NT2/D1 (cell line): ENCODE results near the gene RPGRIP1.

ENCODE experiments used
- DNase-seq: peaks from one replicate; pipeline ENCODE4 v3.0.0-alpha.2; 2011; ENCODE audit warnings: low read depth, low spot score
- H3K27me3 ChIP-seq: 2 replicates; pipeline ENCODE4 v1.6.0; 2011; ENCODE audit warnings: mild to moderate bottlenecking; ENCODE audit not compliant: insufficient read length, insufficient read depth
- H3K36me3 ChIP-seq: 2 replicates; pipeline ENCODE4 v1.6.1; 2011; ENCODE audit warnings: mild to moderate bottlenecking, low read length, mixed read lengths; ENCODE audit not compliant: insufficient read depth, insufficient read length
- H3K4me1 ChIP-seq: 2 replicates; pipeline ENCODE4 v1.5.1; 2011; ENCODE audit not compliant: insufficient read depth, insufficient read length
- H3K4me3 ChIP-seq: 2 replicates; pipeline ENCODE4 v1.5.1; 2011; ENCODE audit warnings: low read depth; ENCODE audit not compliant: insufficient read length
- H3K9ac ChIP-seq: 2 replicates; pipeline ENCODE4 v1.6.0; 2011; ENCODE audit warnings: low read depth; ENCODE audit not compliant: insufficient read length
- H3K9me3 ChIP-seq: 2 replicates; pipeline ENCODE4 v1.5.1; 2011; ENCODE audit warnings: mild to moderate bottlenecking, low read length; ENCODE audit not compliant: insufficient read depth
- SUZ12 ChIP-seq: IDR thresholded peaks from 2 replicates; pipeline ENCODE4 v1.6.1; 2011; ENCODE audit not compliant: insufficient read length, insufficient read depth; ENCODE audit errors: extremely low read depth
- YY1 ChIP-seq: IDR thresholded peaks from 2 replicates; pipeline ENCODE4 v1.6.1; 2011; ENCODE audit not compliant: insufficient read length, insufficient read depth
- ZNF274 ChIP-seq: IDR thresholded peaks from 2 replicates; pipeline ENCODE4 v1.6.1; 2011; ENCODE audit warnings: mild to moderate bottlenecking, low read depth, low read length

RPGRIP1 gene

DNA sequence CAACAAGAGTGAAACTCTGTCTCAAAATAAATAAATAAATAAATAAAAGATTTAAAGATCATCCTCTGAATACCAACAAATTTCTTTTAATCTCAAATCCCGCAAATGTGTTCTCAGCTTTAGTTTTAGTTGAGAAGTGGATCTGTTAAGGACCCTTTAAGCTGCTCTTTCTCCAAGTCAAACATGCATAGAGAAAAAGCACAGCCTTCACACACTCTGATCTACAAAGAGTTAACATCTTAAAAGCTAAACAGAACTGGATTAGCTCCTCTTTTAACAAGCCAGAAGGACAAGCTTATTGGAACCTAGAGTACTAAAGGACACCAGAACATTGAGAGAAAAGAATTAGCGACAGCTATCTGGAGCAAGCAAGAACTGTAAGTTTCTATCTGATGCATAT is at the start of gene RPGRIP1:
RPGRIP1 (plus strand) TSS at position 301 of the 400 bp plus-strand sequence. CDS start 7,894 bp downstream, outside the sequence.
- Histone ChIP-seq H3K9ac (no peak within 1 kb of the TSS), H3K4me3 (no peak within 1 kb of the TSS), H3K27me3 (no peaks in the 10 kb centered on the region), H3K9me3 (no peaks in the 10 kb centered on the region), H3K36me3 (no peaks in the 10 kb centered on the region), H3K4me1 (no peaks in the 10 kb centered on the region)
- TF ChIP-seq SUZ12 (no peak), ZNF274 (no peak), YY1 (no peak)
- no peak for DNase-seq

DNA sequence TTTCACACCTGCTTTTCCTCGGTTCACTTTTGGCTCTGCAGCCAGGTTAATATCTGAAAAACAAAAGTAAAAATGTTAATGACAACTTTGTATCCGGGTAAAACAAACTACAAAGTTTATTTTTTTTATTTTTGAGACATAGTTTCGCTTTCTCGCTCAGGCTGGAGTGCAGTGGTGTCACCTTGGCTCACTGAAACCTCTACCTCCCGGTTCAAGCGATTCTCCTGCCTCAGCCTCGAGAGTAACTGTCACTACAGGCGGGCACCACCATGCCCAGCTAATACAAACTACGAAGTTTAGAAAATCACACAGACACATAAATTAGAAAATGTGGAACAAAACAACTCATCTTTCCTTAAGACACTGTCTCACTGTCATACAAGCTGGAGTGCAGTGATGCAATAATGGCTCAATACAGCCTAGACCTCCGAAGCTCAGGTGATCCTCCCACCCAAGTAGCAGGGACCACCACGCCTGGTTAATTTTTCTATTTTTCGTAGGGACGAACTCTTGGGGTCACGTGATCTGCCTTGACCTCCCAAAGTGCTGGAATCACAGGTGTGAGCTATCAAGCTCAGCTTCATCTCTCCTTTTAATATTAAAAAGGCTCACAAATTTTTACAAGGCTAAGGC is 48.7 kb upstream of the RPGRIP1 start:
- Histone ChIP-seq H3K9me3 (no peaks in the 10 kb centered on the region), H3K4me1 (no peaks in the 10 kb centered on the region), H3K36me3 (peaks cover 86% of the 10 kb centered on the region), H3K27me3 (no peaks in the 10 kb centered on the region), H3K9ac (no peak overlapping the region), H3K4me3 (no peak overlapping the region)
- TF ChIP-seq SUZ12 (no peak), YY1 (no peak)
- DNase-seq, result no peak

DNA sequence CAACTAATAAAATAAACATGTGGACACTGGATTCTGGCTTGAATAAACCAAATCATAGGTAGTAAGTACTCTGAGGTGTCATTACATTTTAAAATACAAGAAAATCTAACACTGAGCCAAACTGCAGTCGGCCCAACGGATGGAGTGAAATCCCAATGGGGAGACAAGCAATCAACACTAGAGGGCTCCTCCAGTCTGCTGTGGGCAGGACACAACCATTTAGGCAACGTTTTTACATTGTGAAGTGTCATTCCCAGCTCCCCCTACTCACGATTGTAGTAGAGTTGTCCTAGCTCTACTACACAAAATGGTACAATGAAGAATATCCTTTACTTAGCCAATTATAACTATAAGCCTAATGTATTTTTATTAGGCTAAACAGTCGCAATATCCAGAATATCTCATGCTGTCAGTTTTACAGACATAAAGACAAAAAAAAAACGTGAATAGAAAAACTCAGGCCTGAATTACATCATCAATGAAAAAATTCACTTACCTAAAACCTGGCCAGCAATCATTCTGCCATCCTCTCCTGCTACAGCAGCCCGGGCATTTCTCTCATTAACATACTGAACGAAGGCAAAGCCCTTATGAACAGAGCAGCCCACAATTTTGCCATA is 46.3 kb upstream of the RPGRIP1 start:
- H3K9me3 ChIP-seq, result no peaks in the 10 kb centered on the region
- H3K9ac ChIP-seq, result no peak overlapping the region
- no peak overlapping the region for H3K4me3 ChIP-seq
- no peaks in the 10 kb centered on the region for H3K27me3 ChIP-seq
- TF ChIP-seq YY1 (no peak), SUZ12 (no peak), ZNF274 (no peak)
- peaks cover 76% of the 10 kb centered on the region for H3K36me3 ChIP-seq
- no peak for DNase-seq
- no peaks in the 10 kb centered on the region for H3K4me1 ChIP-seq

DNA sequence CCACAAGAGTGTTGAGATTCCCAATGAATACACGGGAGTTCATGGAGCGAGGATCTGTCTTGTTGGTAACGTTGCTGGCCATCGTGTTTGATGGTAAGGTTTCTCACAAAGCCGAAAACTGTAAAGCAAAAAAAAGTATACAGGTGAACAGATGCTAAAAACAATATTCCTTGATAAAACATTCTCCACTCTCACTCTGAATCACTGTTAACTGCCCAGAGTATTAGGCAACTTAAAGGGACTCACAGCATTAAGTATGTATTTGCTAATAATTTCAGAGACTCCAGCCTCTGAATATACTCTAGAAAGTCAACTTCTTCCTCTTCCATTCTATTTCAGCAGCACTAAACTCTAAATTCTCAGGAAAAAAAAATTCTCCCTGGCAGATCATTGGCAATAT is 45.8 kb upstream of the RPGRIP1 start:
- Histone ChIP-seq H3K9ac (no peak overlapping the region), H3K4me1 (no peaks in the 10 kb centered on the region), H3K36me3 (peaks cover 78% of the 10 kb centered on the region), H3K9me3 (no peaks in the 10 kb centered on the region), H3K4me3 (no peak overlapping the region), H3K27me3 (no peaks in the 10 kb centered on the region)
- DNase-seq, result no peak
- TF ChIP-seq SUZ12 (no peak), ZNF274 (no peak), YY1 (no peak)

DNA sequence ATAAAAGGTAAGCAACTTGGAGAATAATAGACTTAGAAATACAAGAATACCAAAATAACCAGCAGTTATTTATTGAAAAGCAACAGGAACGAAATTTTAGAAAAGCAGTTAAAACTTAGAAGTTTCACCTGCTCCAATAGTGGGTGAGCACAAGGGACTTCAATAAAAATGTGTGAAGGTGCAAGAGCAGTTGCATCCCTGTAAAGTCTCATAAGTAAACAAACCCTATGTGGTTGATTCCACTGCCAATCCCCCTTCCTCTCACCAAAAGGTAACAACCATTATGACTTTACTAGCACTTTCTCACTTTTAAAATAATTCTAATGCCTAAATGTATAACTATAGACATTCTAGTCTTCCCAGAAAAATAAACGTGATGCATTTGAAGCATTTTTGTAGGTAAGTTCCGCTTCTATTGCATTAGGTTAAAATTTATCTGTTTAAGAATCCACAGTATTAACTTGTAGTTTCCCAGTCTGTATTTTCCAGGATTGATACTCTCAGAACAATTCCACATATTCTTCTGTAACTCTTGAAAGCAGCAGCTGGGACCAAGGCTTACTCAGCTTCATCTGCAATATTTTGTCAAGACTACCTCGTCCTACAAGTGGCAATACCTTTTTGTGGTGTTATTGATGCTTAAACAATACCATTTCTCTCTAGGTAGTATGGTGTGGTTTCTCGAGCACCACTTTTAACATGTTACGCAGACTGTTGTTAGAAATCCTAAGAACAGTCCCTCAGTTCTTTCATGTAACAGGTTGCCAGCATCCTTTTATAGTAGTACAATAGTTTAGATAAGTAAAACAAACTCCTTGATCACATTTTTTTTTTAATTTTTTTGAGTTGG is 42.7 kb upstream of the RPGRIP1 start:
- Histone ChIP-seq H3K4me1 (no peaks in the 10 kb centered on the region), H3K9ac (no peak overlapping the region), H3K36me3 (peaks cover 76% of the 10 kb centered on the region), H3K27me3 (no peaks in the 10 kb centered on the region), H3K9me3 (no peaks in the 10 kb centered on the region), H3K4me3 (no peak overlapping the region)
- TF ChIP-seq SUZ12 (no peak), YY1 (no peak), ZNF274 (no peak)
- no peak for DNase-seq

DNA sequence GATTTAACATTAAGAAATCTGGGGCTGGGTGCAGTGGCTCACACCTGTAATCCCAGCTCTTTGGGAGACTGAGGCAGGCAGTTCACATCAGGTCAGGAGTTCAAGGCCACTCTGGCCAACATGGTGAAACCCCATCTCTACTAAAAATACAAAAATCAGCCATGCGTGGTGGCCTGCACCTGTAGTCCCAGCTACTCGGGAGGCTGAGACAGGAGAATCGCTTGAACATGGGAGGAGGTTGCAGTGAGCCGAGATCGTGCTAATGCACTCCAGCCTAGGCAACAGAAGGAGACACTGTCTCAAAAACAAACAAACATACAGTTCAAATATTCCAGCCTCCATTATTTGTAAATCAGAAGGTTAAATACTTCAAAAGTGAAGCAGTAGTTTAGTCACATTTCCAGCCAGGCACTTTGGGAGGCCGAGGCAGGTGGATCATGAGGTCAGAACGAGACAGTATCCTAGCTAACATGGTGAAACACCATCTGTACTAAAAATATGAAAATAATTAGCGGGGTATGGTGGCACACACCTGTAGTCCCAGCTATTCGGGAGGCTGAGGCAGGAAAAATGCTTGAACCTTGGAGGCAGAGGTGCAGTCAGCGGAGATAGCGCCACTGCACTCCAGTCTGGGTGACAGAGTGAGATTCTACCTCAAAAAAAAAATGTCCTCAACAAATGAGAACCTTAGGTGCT is 40.9 kb upstream of the RPGRIP1 start:
- Histone ChIP-seq H3K4me1 (no peaks in the 10 kb centered on the region), H3K36me3 (peaks cover 70% of the 10 kb centered on the region), H3K27me3 (no peaks in the 10 kb centered on the region), H3K4me3 (no peak overlapping the region), H3K9me3 (no peaks in the 10 kb centered on the region), H3K9ac (no peak overlapping the region)
- TF ChIP-seq ZNF274 (no peak), YY1 (no peak), SUZ12 (no peak)
- DNase-seq, result no peak

DNA sequence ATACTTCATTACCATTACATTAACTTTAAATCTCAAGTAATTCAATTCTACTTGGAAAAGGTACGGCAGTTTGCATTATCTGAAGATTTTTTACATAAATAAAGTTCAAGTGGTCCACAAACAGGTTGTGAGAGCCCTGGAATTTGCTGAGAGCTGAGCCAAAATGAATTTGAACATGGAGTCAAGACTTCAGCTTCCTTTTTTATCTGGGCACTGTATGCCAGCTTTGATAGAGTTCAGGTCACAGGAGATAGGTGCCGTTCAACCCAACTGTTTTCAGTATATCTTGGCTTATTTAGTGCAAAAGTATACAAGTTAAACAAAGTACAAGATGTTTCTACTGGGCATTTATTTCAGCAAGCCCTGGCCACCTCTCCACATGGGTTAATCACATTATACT is 39.5 kb upstream of the RPGRIP1 start:
- Histone ChIP-seq H3K36me3 (peaks cover 71% of the 10 kb centered on the region), H3K27me3 (no peaks in the 10 kb centered on the region), H3K9me3 (no peaks in the 10 kb centered on the region), H3K9ac (no peak overlapping the region), H3K4me3 (no peak overlapping the region), H3K4me1 (no peaks in the 10 kb centered on the region)
- no peak for TF ChIP-seq SUZ12
- no peak for TF ChIP-seq ZNF274
- TF ChIP-seq YY1, result no peak
- no peak for DNase-seq
